GM10266 (cell line): ENCODE measurements around the gene RBBP5.

Experiments used
- DNase-seq: peaks from one replicate; pipeline ENCODE4 v3.0.0; 2012; ENCODE audit errors: extremely low spot score
- CTCF ChIP-seq: IDR thresholded peaks from 2 replicates; pipeline ENCODE4 v1.5.1; 2012; ENCODE audit warnings: mild to moderate bottlenecking, low read depth; ENCODE audit not compliant: control insufficient read depth, insufficient read depth; ENCODE audit errors: missing control alignments

Gene RBBP5

DNA sequence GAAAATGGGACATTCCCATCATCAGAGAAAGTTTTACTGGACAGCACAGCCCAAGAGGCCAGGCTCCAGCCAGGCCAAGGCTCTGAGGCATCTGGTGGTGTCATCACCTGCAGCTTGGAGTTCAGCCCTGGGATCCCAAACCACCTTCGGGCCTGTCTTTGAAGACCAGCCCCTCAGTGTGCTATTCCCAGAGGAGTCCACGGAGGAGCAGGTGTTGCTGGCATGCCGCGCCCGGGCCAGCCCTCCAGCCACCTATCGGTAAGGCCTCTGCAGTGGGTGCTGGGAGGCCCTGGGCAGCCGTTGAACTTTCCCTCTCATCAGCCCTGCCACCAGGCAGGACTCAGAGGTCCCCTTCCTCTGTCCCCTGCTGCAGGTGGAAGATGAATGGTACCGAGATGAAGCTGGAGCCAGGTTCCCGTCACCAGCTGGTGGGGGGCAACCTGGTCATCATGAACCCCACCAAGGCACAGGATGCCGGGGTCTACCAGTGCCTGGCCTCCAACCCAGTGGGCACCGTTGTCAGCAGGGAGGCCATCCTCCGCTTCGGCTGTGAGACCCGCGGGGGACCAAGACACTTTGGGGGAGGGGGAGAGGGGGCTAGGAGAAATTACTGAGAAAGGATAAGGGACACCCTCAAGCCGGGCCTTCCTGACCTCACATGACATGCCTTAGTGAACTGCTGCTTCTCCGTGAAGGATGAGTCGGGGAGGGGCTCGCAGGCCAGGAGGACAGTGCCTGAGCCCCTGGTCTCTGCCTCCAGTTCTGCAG lies 63.8 kb downstream of the RBBP5 start:
- DNase-seq, result no peak
- TF ChIP-seq CTCF, result no peak

- DNase-seq, result no peak
- no peak for TF ChIP-seq CTCF
These were observed 64.7 kb downstream of the RBBP5 start for GRCh38 chr1:205056956-205057568.

- DNase-seq, result no peak
- TF ChIP-seq CTCF, result no peak
These were observed 65.6 kb downstream of the RBBP5 start for GRCh38 chr1:205056188-205056611.

- no peak for DNase-seq
- no peak for TF ChIP-seq CTCF
These were observed 67.8 kb downstream of the RBBP5 start for GRCh38 chr1:205054013-205054412.

DNA sequence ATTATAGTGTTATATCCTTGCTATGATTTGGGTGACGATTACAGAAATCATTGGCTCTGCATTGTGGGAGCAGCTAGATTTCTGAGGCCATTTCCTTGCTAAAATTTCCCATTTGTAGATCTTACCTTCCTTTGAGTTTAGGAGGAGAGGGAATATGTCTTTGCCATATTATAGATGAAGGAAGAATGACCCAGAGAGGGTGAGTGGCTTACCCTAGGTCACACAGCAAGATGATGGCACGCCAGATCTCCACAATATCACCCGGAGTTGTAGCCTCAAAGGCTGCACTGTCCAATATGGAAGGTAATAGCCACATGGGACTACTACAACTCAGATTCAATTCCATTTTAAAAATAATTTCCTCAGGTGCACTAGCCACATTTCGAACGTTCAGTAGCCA lies 68.5 kb downstream of the RBBP5 start:
- TF ChIP-seq CTCF, result no peak

GRCh38 chr1:205052690-205053089 lies 69.1 kb downstream of the RBBP5 start:
- no peak for DNase-seq
- no peak for TF ChIP-seq CTCF

More for the DNA sequence above, 68.5 kb downstream of the RBBP5 start:
- DNase-seq, result no peak

- no peak for TF ChIP-seq CTCF
- no peak for DNase-seq
These were observed 72.3 kb downstream of the RBBP5 start for GRCh38 chr1:205049479-205049878.
